Activated CD8-positive, alpha-beta T cell treated with anti-CD3 and anti-CD28 coated beads for 36 hours (primary cell): Measurements from ENCODE around the gene SV2B. TPM values are rescaled to one million over a fixed set of nuclear protein-coding genes. Genes with fewer than 3 reads are reported as not detected.

Experiments
- ATAC-seq: fragments of 200-7000 bp; cut with Tn5 transposase; one replicate; pipeline ENCODE4 v1.10.0; 2021; ENCODE audit warnings: mild to moderate bottlenecking, moderate library complexity
- CTCF ChIA-PET: fragments of 350-600 bp; sonication (Branson Sonifier 250); formaldehyde crosslinking; loops from one replicate; lab custom pipeline; 2021; ENCODE audit warnings: antibody characterized with exemption; lab: Charles Lee
- POLR2A ChIA-PET: fragments of 350-600 bp; sonication (Branson Sonifier 250); formaldehyde crosslinking; loops from one replicate; lab custom pipeline; 2021; ENCODE audit warnings: antibody characterized with exemption; lab: Charles Lee
- DNase-seq: peaks from one replicate; pipeline ENCODE4 v3.0.0-alpha.2; 2020
- H3K27ac Mint-ChIP-seq: one replicate; pipeline ENCODE4 v1.8.0; 2021; ENCODE audit warnings: mild to moderate bottlenecking, mixed read lengths
- H3K27me3 Mint-ChIP-seq: one replicate; pipeline ENCODE4 v1.8.0; 2021; ENCODE audit warnings: mixed read lengths
- H3K36me3 Mint-ChIP-seq: one replicate; pipeline ENCODE4 v1.8.0; 2021; ENCODE audit warnings: low read depth, mixed read lengths
- H3K4me1 Mint-ChIP-seq: one replicate; pipeline ENCODE4 v1.8.0; 2021; ENCODE audit warnings: low read depth, mixed read lengths
- H3K4me3 Mint-ChIP-seq: one replicate; pipeline ENCODE4 v1.8.0; 2021; ENCODE audit warnings: mild to moderate bottlenecking, moderate library complexity, mixed read lengths
- H3K9me3 Mint-ChIP-seq: one replicate; pipeline ENCODE4 v1.8.0; 2021; ENCODE audit warnings: mixed read lengths
- intact Hi-C: fragments of 100-400 bp; cut with micrococcal nuclease; formaldehyde crosslinking; loops from one replicate; pipeline ENCODE4 v1.10.0; 2022
- total RNA-seq, 2 experiments: library from RNA; stranded (reverse); gene quantifications; one replicate each; pipeline ENCODE4 v1.2.3, GENCODE V29; 2021
- TF ChIP-seq, protein P1 (sequence below): fragments of 200-600 bp; IDR thresholded peaks from one replicate; pipeline ENCODE4 v1.8.0; 2022; ENCODE audit warnings: antibody characterized with exemption, mild to moderate bottlenecking

Gene SV2B
- total RNA-seq, 2 experiments from 2014 or later = not detected

DNA sequence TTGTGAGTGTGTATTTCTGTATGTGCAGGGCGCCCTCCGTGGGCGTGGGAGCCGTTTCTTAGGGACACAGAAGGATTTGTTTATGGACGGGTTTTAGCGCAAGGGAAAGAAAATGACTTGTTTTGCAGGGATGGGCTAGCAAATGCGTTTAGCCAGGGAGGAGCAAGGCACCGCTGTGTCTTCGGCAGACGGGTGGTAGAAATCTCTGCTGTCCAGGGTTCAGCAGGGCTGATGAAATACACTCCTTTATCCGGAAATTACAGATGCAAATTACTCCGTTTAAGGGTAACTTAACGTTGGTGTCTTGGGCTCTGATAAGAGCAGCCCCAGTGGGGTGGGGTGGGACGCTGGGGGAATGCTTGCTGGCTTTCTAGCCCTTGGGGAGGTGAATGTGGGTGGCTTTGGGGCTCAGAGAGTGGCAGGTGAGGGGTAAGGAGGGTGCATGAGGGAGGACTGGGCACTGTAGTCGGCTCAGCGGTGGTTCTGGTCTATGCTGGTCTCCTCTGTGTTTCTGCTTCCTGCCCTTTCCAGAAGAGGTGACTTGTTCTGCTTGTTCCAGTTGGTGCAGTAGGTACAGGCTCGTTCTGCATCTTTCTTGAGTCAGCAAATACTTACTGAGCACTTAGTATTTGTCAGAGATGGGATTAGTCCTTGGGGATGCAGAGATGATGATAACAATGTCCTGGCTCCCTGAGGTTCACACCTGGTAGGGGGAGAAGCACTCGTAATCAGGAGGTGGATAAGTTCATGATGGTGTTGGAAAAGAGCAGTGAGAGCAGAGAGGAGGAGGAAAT, 954 bp downstream of the SV2B start:
- H3K9me3 Mint-ChIP-seq = no peaks in the 10 kb centered on the region
- peak overlapping the region; percentile 66 for H3K4me3 Mint-ChIP-seq
- CTCF ChIA-PET = interaction anchor here (0.6 to 2.3 kb wide), 10 partner anchors 8 to 755 kb away, joined by 3 to 9 read pairs (median 6); no protein-coding TSS in a partner anchor
- intact Hi-C loops = no loop called here
- peak; percentile 26 for DNase-seq
- H3K27me3 Mint-ChIP-seq = peaks cover 64% of the 10 kb centered on the region
- peak; percentile 18 for ATAC-seq
- no peak overlapping the region for H3K27ac Mint-ChIP-seq
- POLR2A ChIA-PET = no interaction called here
- TF ChIP-seq, protein P1, sequence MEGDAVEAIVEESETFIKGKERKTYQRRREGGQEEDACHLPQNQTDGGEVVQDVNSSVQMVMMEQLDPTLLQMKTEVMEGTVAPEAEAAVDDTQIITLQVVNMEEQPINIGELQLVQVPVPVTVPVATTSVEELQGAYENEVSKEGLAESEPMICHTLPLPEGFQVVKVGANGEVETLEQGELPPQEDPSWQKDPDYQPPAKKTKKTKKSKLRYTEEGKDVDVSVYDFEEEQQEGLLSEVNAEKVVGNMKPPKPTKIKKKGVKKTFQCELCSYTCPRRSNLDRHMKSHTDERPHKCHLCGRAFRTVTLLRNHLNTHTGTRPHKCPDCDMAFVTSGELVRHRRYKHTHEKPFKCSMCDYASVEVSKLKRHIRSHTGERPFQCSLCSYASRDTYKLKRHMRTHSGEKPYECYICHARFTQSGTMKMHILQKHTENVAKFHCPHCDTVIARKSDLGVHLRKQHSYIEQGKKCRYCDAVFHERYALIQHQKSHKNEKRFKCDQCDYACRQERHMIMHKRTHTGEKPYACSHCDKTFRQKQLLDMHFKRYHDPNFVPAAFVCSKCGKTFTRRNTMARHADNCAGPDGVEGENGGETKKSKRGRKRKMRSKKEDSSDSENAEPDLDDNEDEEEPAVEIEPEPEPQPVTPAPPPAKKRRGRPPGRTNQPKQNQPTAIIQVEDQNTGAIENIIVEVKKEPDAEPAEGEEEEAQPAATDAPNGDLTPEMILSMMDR = no peak
- no peaks in the 10 kb centered on the region for H3K36me3 Mint-ChIP-seq
- peaks cover 9% of the 10 kb centered on the region for H3K4me1 Mint-ChIP-seq

DNA sequence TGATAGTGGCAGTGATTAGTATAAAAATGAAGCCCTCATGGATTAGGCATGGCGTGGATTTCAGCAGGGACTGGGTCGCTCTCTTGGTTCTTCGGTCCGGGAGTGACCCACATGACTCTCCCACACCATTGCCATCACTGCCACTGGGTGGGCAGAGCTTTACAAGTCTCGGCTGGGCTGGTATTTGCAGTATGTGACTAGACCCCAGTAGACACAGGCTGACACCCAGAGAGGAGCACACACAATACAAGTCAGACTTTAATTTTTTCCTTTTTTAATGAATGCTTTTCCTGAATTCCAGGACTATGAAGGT, 1.5 kb downstream of the SV2B start:
- TF ChIP-seq, protein P1 = no peak
- POLR2A ChIA-PET = no interaction called here
- CTCF ChIA-PET = interaction anchor here (1.0 kb wide), 1 partner anchor 45 kb away, joined by 3 read pairs; no protein-coding TSS in a partner anchor
- Mint-ChIP-seq H3K27ac (no peak overlapping the region), H3K9me3 (no peaks in the 10 kb centered on the region), H3K36me3 (no peaks in the 10 kb centered on the region), H3K4me1 (peaks cover 9% of the 10 kb centered on the region), H3K4me3 (no peak overlapping the region), H3K27me3 (peaks cover 67% of the 10 kb centered on the region)
- intact Hi-C loops = no loop called here
- ATAC-seq (no peak), DNase-seq (no peak)

DNA sequence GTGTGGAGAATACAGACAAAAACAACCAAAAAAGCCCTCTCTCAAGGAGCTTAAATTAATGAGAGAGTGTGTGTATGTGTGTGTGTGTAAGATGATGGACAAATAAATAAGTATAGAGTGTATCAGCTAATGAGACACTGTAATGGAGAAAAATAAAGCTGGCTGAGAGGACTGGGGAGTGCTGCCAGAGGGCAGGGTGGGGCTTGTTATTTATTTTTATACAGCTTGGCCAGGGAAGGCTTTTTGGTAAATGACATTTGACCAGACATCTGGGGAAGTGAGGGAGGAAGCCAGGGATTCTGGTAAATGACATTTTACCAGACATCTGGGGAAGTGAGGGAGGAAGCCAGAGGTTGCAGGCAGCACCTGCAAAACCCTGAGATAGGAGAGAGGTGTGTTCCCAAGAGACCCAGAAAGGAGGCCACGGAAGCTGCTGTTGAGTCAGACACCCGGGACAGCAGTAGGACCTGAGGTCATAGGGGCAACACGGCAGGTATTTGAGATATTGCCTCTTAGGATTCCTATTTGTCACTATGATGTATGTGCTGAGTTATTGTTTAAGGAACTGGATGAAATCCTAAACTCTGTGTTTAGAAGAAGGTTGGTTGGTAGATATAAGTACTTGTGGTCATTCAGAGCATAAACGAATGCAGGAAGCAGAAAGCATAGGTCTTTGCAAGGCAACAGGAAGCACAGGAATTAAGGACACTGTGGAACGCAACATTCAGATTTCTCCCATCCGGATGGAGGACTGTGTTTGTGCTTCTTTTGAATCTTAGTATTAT, 2.7 kb downstream of the SV2B start:
- ATAC-seq = no peak
- TF ChIP-seq, protein P1 = no peak
- no peak overlapping the region for H3K4me3 Mint-ChIP-seq
- peaks cover 67% of the 10 kb centered on the region for H3K27me3 Mint-ChIP-seq
- intact Hi-C loops = no loop called here
- ChIA-PET CTCF (no interaction called here), POLR2A (no interaction called here)
- no peaks in the 10 kb centered on the region for H3K9me3 Mint-ChIP-seq
- H3K36me3 Mint-ChIP-seq = no peaks in the 10 kb centered on the region
- H3K4me1 Mint-ChIP-seq = peaks cover 9% of the 10 kb centered on the region
- DNase-seq = no peak
- no peak overlapping the region for H3K27ac Mint-ChIP-seq

DNA sequence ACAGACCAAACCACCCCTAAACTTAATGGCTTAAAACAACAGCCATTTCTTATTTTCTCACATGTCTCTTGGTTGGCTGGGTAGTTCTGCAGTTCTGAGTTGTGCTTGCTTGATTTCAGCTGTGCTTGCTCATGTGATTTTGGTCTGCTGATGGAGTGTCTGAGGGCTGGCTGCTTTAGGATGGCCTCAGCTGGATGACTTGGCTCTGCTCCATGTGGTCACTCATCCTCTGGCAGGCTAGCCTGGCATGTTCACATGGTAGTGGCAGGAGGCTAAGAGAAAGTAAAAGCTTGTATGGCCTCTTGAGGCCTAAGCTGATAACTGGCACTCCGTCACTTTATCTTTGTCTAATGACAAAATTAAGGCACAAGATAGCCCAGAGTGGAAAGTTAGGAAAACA, 4.1 kb downstream of the SV2B start:
- Mint-ChIP-seq H3K9me3 (no peaks in the 10 kb centered on the region), H3K36me3 (no peaks in the 10 kb centered on the region), H3K27me3 (peaks cover 60% of the 10 kb centered on the region), H3K4me3 (no peak overlapping the region), H3K4me1 (peaks cover 9% of the 10 kb centered on the region), H3K27ac (no peak overlapping the region)
- POLR2A ChIA-PET = no interaction called here
- TF ChIP-seq, protein P1 = no peak
- CTCF ChIA-PET = interaction anchor here (1.4 kb wide), 1 partner anchor 165 kb away, joined by 3 read pairs; no protein-coding TSS in a partner anchor
- DNase-seq = no peak
- ATAC-seq = no peak
- intact Hi-C loops = no loop called here

DNA sequence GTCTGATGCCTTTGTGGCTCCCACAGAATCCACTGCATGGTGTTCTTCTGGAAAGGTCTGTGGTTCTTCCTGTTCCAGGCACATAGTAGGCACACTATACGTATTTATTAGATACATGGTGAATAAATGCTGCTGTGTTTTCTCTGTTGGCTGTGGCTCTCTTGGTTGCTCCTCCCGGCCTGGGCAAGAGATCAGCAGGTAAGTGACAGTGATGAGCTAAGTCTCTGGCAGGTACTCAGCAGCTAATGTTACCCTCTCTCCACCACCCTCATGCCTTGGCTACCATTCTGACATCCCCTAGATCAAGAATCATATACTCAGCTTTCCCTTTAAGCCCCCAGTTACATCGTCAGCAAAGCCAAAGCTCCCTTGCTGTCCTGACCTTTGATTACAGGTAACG, 8.4 kb downstream of the SV2B start:
- ChIA-PET POLR2A (no interaction called here), CTCF (interaction anchor here (1.1 to 1.6 kb wide), 3 partner anchors 8 to 52 kb away, joined by 3 to 9 read pairs (median 3); partner anchors contain the start of gene SV2B)
- intact Hi-C loops = no loop called here
- ATAC-seq = no peak
- no peaks in the 10 kb centered on the region for H3K4me1 Mint-ChIP-seq
- H3K36me3 Mint-ChIP-seq = no peaks in the 10 kb centered on the region
- H3K27ac Mint-ChIP-seq = no peak overlapping the region
- no peak overlapping the region for H3K4me3 Mint-ChIP-seq
- peaks cover 37% of the 10 kb centered on the region for H3K27me3 Mint-ChIP-seq
- no peak for DNase-seq
- H3K9me3 Mint-ChIP-seq = no peaks in the 10 kb centered on the region
- TF ChIP-seq, protein P1 = no peak
